ENCODE measurements around the gene OBSCN.
A peak's percentile ranks its signal among the peaks of the same experiment; 100 is the strongest.

The OBSCN gene

DNA sequence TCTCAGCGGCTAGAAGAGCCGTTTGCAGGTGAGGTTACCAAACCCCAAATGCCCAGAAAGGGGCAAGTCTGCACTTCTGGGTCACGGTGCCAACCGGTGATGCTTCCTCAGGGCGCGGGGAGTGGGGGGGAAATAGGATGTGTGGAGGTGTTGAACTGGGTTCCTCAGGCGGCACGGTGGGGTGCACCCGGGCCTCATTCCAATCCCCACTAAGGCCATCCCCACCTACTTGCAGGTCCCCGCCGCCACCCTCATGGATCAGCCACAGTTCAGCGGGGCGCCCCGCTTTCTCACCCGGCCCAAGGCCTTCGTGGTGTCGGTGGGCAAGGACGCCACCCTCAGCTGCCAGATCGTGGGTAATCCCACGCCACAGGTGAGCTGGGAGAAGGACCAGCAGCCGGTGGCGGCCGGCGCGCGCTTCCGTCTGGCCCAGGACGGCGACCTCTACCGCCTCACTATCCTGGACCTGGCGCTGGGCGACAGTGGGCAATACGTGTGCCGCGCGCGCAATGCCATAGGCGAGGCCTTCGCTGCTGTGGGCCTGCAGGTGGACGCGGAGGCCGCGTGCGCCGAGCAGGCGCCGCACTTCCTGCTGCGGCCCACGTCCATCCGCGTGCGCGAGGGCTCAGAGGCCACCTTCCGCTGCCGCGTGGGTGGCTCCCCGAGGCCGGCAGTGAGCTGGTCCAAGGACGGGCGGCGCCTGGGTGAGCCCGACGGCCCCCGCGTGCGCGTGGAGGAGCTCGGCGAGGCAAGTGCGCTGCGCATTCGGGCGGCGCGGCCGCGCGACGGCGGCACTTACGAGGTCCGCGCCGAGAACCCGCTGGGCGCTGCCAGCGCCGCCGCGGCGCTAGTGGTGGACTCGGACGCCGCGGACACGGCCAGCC lies 3.9 kb downstream of the OBSCN start:
- H3K79me2 ChIP-seq (ENCODE audit: insufficient read depth, low read length): no peaks in the 10 kb centered on the region

DNA sequence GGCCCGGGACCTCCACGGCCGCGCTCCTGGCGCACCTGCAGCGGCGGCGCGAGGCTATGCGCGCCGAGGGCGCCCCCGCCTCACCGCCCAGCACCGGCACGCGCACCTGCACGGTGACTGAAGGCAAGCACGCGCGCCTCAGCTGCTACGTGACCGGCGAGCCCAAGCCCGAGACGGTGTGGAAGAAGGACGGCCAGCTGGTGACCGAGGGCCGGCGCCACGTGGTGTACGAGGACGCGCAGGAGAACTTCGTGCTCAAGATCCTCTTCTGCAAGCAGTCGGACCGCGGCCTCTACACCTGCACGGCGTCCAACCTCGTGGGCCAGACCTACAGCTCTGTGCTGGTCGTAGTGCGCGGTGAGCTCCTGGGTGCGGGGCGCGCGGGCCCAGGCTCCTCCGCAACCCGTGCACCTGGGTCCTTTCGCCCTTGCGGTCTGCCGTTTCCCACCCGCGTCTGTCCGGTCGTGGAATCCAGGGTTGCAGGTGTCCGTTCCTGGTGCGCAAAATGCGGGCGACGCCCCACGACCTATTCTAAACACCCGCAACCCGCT lies 4.6 kb downstream of the OBSCN start:
- H3K4me3 ChIP-seq (ENCODE audit: low read length, poor library complexity, severe bottlenecking): no peak overlapping the region
- no peaks in the 10 kb centered on the region for H4K20me1 ChIP-seq (ENCODE audit: insufficient read depth, low read length, poor library complexity, severe bottlenecking)
- H3K9me3 ChIP-seq (ENCODE audit: insufficient read depth, low read depth, low read length): no peaks in the 10 kb centered on the region
- TF ChIP-seq, protein P1, sequence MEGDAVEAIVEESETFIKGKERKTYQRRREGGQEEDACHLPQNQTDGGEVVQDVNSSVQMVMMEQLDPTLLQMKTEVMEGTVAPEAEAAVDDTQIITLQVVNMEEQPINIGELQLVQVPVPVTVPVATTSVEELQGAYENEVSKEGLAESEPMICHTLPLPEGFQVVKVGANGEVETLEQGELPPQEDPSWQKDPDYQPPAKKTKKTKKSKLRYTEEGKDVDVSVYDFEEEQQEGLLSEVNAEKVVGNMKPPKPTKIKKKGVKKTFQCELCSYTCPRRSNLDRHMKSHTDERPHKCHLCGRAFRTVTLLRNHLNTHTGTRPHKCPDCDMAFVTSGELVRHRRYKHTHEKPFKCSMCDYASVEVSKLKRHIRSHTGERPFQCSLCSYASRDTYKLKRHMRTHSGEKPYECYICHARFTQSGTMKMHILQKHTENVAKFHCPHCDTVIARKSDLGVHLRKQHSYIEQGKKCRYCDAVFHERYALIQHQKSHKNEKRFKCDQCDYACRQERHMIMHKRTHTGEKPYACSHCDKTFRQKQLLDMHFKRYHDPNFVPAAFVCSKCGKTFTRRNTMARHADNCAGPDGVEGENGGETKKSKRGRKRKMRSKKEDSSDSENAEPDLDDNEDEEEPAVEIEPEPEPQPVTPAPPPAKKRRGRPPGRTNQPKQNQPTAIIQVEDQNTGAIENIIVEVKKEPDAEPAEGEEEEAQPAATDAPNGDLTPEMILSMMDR (conservative IDR thresholded peaks at IDR 0.05; ENCODE audit: low read length): no peak
- TF ChIP-seq EZH2phosphoT487 (IDR thresholded peaks at IDR 0.05; ENCODE audit: borderline replicate concordance): no peak
- no peaks in the 10 kb centered on the region for H3K27me3 ChIP-seq (ENCODE audit: insufficient read depth, low read length, poor library complexity, severe bottlenecking)
- H3K4me1 ChIP-seq (ENCODE audit: insufficient read depth, low read length, poor library complexity, severe bottlenecking): peaks cover 3% of the 10 kb centered on the region
- H3K9ac ChIP-seq (ENCODE audit: low read depth, low read length, poor library complexity, severe bottlenecking): no peak overlapping the region
- no peaks in the 10 kb centered on the region for H3K36me3 ChIP-seq (ENCODE audit: insufficient read depth, low read length)
- H3F3A ChIP-seq (ENCODE audit: low read depth): no peaks in the 10 kb centered on the region
- no peaks in the 10 kb centered on the region for H3K9me2 ChIP-seq (replicated peaks; ENCODE audit: low read depth, low read length)
- H3K79me2 ChIP-seq (ENCODE audit: insufficient read depth, low read length): no peaks in the 10 kb centered on the region
- H3K4me2 ChIP-seq (ENCODE audit: low read depth, low read length, poor library complexity, severe bottlenecking): no peak overlapping the region
- no peak overlapping the region for H2AFZ ChIP-seq (ENCODE audit: low read length)

More for the DNA sequence above, 3.9 kb downstream of the OBSCN start:
- H3K36me3 ChIP-seq (ENCODE audit: insufficient read depth, low read length): no peaks in the 10 kb centered on the region
- no peaks in the 10 kb centered on the region for H3F3A ChIP-seq (ENCODE audit: low read depth)
- peaks cover 3% of the 10 kb centered on the region for H3K4me1 ChIP-seq (ENCODE audit: insufficient read depth, low read length, poor library complexity, severe bottlenecking)
- no peaks in the 10 kb centered on the region for H3K9me3 ChIP-seq (ENCODE audit: insufficient read depth, low read depth, low read length)
- H2AFZ ChIP-seq (ENCODE audit: low read length): no peak overlapping the region
- no peak overlapping the region for H3K4me2 ChIP-seq (ENCODE audit: low read depth, low read length, poor library complexity, severe bottlenecking)
- no peaks in the 10 kb centered on the region for H3K27me3 ChIP-seq (ENCODE audit: insufficient read depth, low read length, poor library complexity, severe bottlenecking)
- H3K4me3 ChIP-seq (ENCODE audit: low read length, poor library complexity, severe bottlenecking): no peak overlapping the region
- no peaks in the 10 kb centered on the region for H3K9me2 ChIP-seq (replicated peaks; ENCODE audit: low read depth, low read length)
- TF ChIP-seq, protein P1 (conservative IDR thresholded peaks at IDR 0.05; ENCODE audit: low read length): no peak
- no peak for TF ChIP-seq EZH2phosphoT487 (IDR thresholded peaks at IDR 0.05; ENCODE audit: borderline replicate concordance)
- H4K20me1 ChIP-seq (ENCODE audit: insufficient read depth, low read length, poor library complexity, severe bottlenecking): no peaks in the 10 kb centered on the region
- H3K9ac ChIP-seq (ENCODE audit: low read depth, low read length, poor library complexity, severe bottlenecking): no peak overlapping the region

DNA sequence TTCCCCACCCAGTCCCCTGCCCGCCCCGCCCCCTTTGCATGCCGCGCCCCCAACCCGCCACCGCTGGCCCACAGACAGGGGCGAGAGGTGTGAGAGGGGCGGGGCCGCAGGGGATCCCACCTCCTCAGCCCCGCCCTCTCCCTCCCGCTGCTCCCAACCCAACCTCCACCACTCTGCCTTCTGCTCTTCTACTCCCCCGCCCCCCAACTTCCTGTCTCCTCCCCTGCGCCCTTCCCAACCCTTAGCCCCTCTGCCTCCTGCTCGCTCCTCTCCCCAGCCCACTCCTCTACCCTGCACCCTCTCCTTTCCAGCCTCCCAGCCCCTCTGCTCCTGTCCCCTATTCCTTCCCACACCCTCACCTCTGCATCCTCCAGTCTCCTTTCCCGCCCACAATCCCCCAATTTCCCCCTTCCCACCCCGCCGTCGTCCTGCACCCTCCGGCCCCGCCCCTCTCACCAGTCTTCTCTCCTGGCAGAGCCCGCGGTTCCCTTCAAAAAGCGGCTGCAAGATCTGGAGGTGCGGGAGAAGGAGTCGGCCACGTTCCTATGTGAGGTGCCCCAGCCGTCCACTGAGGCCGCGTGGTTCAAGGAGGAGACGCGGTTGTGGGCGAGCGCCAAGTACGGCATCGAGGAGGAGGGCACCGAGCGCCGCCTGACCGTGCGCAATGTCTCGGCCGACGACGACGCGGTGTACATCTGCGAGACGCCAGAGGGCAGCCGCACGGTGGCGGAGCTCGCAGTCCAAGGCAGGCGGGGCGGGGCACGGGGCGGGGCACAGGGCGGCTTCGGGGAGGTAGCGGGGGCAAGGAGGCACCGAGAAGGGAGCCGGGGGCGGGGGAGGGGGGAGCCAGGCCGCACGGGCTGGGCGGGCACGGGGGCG lies 5.4 kb downstream of the OBSCN start:
- Histone ChIP-seq H2AFZ (ENCODE audit: low read length) (peak overlapping the region; percentile 97), H3K27me3 (ENCODE audit: insufficient read depth, low read length, poor library complexity, severe bottlenecking) (no peaks in the 10 kb centered on the region), H3K9me2 (replicated peaks; ENCODE audit: low read depth, low read length) (no peaks in the 10 kb centered on the region), H3K9me3 (ENCODE audit: insufficient read depth, low read depth, low read length) (no peaks in the 10 kb centered on the region), H3K4me2 (ENCODE audit: low read depth, low read length, poor library complexity, severe bottlenecking) (peak overlapping the region; percentile 62), H3K79me2 (ENCODE audit: insufficient read depth, low read length) (no peaks in the 10 kb centered on the region), H3F3A (ENCODE audit: low read depth) (no peaks in the 10 kb centered on the region), H3K4me1 (ENCODE audit: insufficient read depth, low read length, poor library complexity, severe bottlenecking) (peaks cover 3% of the 10 kb centered on the region), H4K20me1 (ENCODE audit: insufficient read depth, low read length, poor library complexity, severe bottlenecking) (no peaks in the 10 kb centered on the region), H3K4me3 (ENCODE audit: low read length, poor library complexity, severe bottlenecking) (peak overlapping the region; percentile 74), H3K9ac (ENCODE audit: low read depth, low read length, poor library complexity, severe bottlenecking) (peak overlapping the region; percentile 74), H3K36me3 (ENCODE audit: insufficient read depth, low read length) (no peaks in the 10 kb centered on the region)
- TF ChIP-seq, protein P1 (conservative IDR thresholded peaks at IDR 0.05; ENCODE audit: low read length): peak; percentile 49
- no peak for TF ChIP-seq EZH2phosphoT487 (IDR thresholded peaks at IDR 0.05; ENCODE audit: borderline replicate concordance)
